ENCODE measurements around the gene SLC8A2. TPM values are rescaled to one million over a fixed set of nuclear protein-coding genes. Genes with fewer than 3 reads are reported as not detected.

SLC8A2 gene
- total and polyA plus RNA-seq, 10 of the 15 experiments (the other 5 are each of a cell fraction or from before 2014, with no cell fraction given), result not detected

- Histone ChIP-seq H3K4me1 (ENCODE audit: control insufficient read depth, insufficient read depth, low read length) (no peaks in the 10 kb centered on the region), H3K36me3 (ENCODE audit: control insufficient read depth in 2 of 2, insufficient read depth in 2 of 2, low read length in 1 of 2) (peaks cover 30% of the 10 kb centered on the region in 2 experiments), H3K4me2 (ENCODE audit: control insufficient read depth, insufficient read depth) (no peak overlapping the region), H3K27me3 (replicated peaks in 1 of 2; ENCODE audit: control insufficient read depth in 2 of 2, insufficient read depth in 2 of 2, low read length in 1 of 2) (no peaks in the 10 kb centered on the region), H4K20me1 (ENCODE audit: control insufficient read depth, insufficient read depth) (no peaks in the 10 kb centered on the region; the same call in 1 of the 2 replicates), H3K4me3 (no peak overlapping the region), H2AFZ (ENCODE audit: control insufficient read depth, low read depth, low read length) (no peak overlapping the region), H3K27ac (ENCODE audit: control insufficient read depth, insufficient read depth) (no peak overlapping the region), H3K9me3 (replicated peaks; ENCODE audit: control insufficient read depth, insufficient read depth, low read length) (no peaks in the 10 kb centered on the region), H3K9ac (ENCODE audit: control insufficient read depth, insufficient read depth, low read length) (no peak overlapping the region), H3K79me2 (ENCODE audit: control insufficient read depth, insufficient read depth, low read length) (no peaks in the 10 kb centered on the region; the same call in 1 of the 2 replicates)
- TF ChIP-seq POLR2AphosphoS5 (IDR thresholded peaks at IDR 0.05; ENCODE audit: low read length) (0 out of 2 replicates have a peak, but pooled peaks have one; percentile 46), MXI1 (IDR thresholded peaks at IDR 0.05; ENCODE audit: low read depth, low read length) (no peak)
- ChIA-PET CTCF (no interaction called here), SMC1A (ENCODE audit: uncharacterized antibody, unreplicated experiment) (no interaction called here), POLR2A (interaction anchor here (1.2 kb wide), 1 partner anchor 13 kb away, joined by 3 read pairs; no protein-coding TSS in a partner anchor), RAD21 (ENCODE audit: unreplicated experiment) (interaction anchor here (1.4 kb wide), 1 partner anchor 61 kb away, joined by 4 read pairs; no protein-coding TSS in a partner anchor)
- FAIRE-seq (no peak), DNase-seq (ENCODE audit: low read depth, low spot score) (no peak), ATAC-seq (no peak)
- WGBS (ENCODE audit: insufficient coverage, insufficient replicate concordance, low lambda C conversion rate, missing lambda C conversion rate), result 97% methylated on average over 7 of the region's 7 CpGs
- intact Hi-C loops (cut with micrococcal nuclease; ENCODE audit: unreplicated experiment) (no loop called here), in situ Hi-C loops (cut with MboI) (no loop called here)
- no TSS peak for BruUV-seq (replicated peaks)
Observed at GRCh38 chr19:47499371-47499770, 27.7 kb upstream of the SLC8A2 start.

DNA sequence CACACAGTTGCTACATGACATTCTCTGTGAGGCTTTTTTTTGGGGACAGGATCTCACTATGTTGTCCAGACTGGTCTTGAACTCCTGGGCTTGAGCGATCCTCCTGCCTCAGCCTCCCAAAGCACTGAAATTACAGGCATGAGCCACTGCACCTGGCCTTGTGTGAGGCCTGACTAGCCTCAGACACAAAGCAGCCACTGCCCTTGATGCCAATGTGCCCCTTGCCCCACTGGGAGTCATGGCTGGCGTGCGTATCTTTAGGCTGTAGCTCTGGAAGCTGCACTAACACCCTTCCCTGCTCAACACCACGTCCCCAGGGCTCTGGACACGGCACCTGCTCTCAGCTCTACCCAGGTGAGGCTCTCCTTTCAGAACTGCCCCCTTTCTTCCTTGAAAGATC, 26.9 kb upstream of the SLC8A2 start:
- POLR2A ChIA-PET, result interaction anchor here (1.2 kb wide), 1 partner anchor 12 kb away, joined by 3 read pairs; no protein-coding TSS in a partner anchor
- H4K20me1 ChIP-seq (ENCODE audit: control insufficient read depth, insufficient read depth), result no peaks in the 10 kb centered on the region; the same call in 1 of the 2 replicates
- BruUV-seq (replicated peaks), result no TSS peak
- in situ Hi-C loops (cut with MboI), result no loop called here
- no peaks in the 10 kb centered on the region for H3K27me3 ChIP-seq (replicated peaks in 1 of 2; ENCODE audit: control insufficient read depth in 2 of 2, insufficient read depth in 2 of 2, low read length in 1 of 2)
- DNase-seq (ENCODE audit: low read depth, low spot score), result no peak
- no peaks in the 10 kb centered on the region for H3K9me3 ChIP-seq (replicated peaks; ENCODE audit: control insufficient read depth, insufficient read depth, low read length)
- no peak for FAIRE-seq
- no peak overlapping the region for H2AFZ ChIP-seq (ENCODE audit: control insufficient read depth, low read depth, low read length)
- H3K4me2 ChIP-seq (ENCODE audit: control insufficient read depth, insufficient read depth), result no peak overlapping the region
- CTCF ChIA-PET, result no interaction called here
- no peak overlapping the region for H3K9ac ChIP-seq (ENCODE audit: control insufficient read depth, insufficient read depth, low read length)
- RAD21 ChIA-PET (ENCODE audit: unreplicated experiment), result interaction anchor here (1.4 kb wide), 1 partner anchor 60 kb away, joined by 4 read pairs; no protein-coding TSS in a partner anchor
- WGBS (ENCODE audit: insufficient coverage, insufficient replicate concordance, low lambda C conversion rate, missing lambda C conversion rate), result 85% methylated on average over 5 of the region's 5 CpGs
- peaks cover 27 to 32% of the 10 kb centered on the region in 2 experiments for H3K36me3 ChIP-seq (ENCODE audit: control insufficient read depth in 2 of 2, insufficient read depth in 2 of 2, low read length in 1 of 2)
- no peak overlapping the region for H3K27ac ChIP-seq (ENCODE audit: control insufficient read depth, insufficient read depth)
- SMC1A ChIA-PET (ENCODE audit: uncharacterized antibody, unreplicated experiment), result no interaction called here
- TF ChIP-seq GABPA (IDR thresholded peaks at IDR 0.05; ENCODE audit: low read depth) (no peak), POLR2AphosphoS5 (IDR thresholded peaks at IDR 0.05; ENCODE audit: low read length) (peak; percentile 62; the same call in 1 of the 2 replicates)
- ATAC-seq, result no peak
- no peak overlapping the region for H3K4me3 ChIP-seq
- no peaks in the 10 kb centered on the region; the same call in 1 of the 2 replicates for H3K79me2 ChIP-seq (ENCODE audit: control insufficient read depth, insufficient read depth, low read length)
- H3K4me1 ChIP-seq (ENCODE audit: control insufficient read depth, insufficient read depth, low read length), result no peaks in the 10 kb centered on the region
- intact Hi-C loops (cut with micrococcal nuclease; ENCODE audit: unreplicated experiment), result no loop called here
